Large intestine (tissue), 3 donors: ENCODE measurements around the gene GGNBP2. TPM values are rescaled to one million over a fixed set of nuclear protein-coding genes. Genes with fewer than 3 reads are reported as not detected.
A peak's percentile ranks its signal among the peaks of the same experiment; 100 is the strongest.
"Not testable (repeated sequence)": the region's sequence is repeated elsewhere in the genome, so short reads cannot be mapped to it uniquely, and the experiment has no call there.

Experiments used
- DNase-seq, 2 donors: peaks; one replicate each; pipeline versions ENCODE4 v3.0.0 to v3.0.0-alpha.2; 2013
- H3K27ac ChIP-seq: one replicate; pipeline ENCODE4 v1.5.1; 2013; ENCODE audit warnings: low read length
- H3K27me3 ChIP-seq: 2 replicates; pipeline ENCODE4 v1.6.1; 2013; ENCODE audit warnings: low read length; ENCODE audit not compliant: control insufficient read depth, insufficient read depth
- H3K36me3 ChIP-seq: 2 replicates; pipeline ENCODE4 v1.6.1; 2013; ENCODE audit warnings: low read length; ENCODE audit not compliant: control insufficient read depth, insufficient read depth
- H3K4me1 ChIP-seq: one replicate; pipeline ENCODE4 v1.6.1; 2013; ENCODE audit warnings: low read length; ENCODE audit not compliant: control insufficient read depth, insufficient read depth
- H3K4me3 ChIP-seq: one replicate; pipeline ENCODE4 v1.5.1; 2013; ENCODE audit warnings: low read length
- H3K9me3 ChIP-seq: one replicate; pipeline ENCODE4 v1.6.1; 2013; ENCODE audit warnings: mild to moderate bottlenecking, low read depth, low read length, moderate library complexity; ENCODE audit not compliant: control insufficient read depth
- WGBS: methylation state at CpG from one replicate; pipeline ENCODE4 v1.1.5; 2013; ENCODE audit warnings: low lambda C conversion rate; ENCODE audit not compliant: insufficient coverage; 5-methylcytosine and 5-hydroxymethylcytosine counted together
- polyA plus RNA-seq: library from polyadenylated mRNA; unstranded; fragments of 120-200 nt; gene quantifications from one replicate; pipeline ENCODE4 v1.2.1, GENCODE V29; 2013

Gene GGNBP2
- polyA plus RNA-seq, 1 donor: 115 TPM

DNA sequence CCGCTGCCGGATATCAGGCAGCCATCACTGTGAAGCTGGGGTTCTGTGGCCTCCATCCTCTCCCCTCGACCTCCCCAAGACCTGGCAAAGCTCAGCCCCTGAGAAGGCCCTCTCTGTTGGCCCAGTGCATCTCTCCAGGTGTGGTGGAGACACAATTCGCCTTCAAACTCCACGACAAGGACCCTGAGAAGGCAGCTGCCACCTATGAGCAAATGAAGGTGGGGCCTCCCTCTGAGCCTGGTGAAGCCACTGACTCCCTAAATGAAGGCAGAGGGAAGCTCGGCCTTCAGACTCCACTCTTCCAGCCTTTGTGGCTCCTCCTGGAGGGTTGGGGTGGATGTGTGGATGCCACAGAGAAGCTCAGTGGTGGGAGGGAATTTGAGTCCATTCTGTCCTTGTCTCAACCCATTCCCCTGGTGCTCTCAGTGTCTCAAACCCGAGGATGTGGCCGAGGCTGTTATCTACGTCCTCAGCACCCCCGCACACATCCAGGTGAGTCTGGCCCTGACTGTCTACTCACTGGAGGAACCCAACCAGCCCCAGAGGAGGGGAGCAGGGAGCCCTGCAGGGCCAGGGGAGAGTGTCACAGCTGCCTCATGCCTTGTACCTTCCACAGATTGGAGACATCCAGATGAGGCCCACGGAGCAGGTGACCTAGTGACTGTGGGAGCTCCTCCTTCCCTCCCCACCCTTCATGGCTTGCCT lies 55.0 kb downstream of the GGNBP2 start:
- H3K27ac ChIP-seq: peak overlapping the region; percentile 84
- H3K4me1 ChIP-seq: peaks cover 68% of the 10 kb centered on the region
- H3K27me3 ChIP-seq: no peaks in the 10 kb centered on the region
- DNase-seq: peak in 1 of 2 donors; percentile 41
- peaks cover 48% of the 10 kb centered on the region for H3K36me3 ChIP-seq
- WGBS: no CpG with 5 or more reads among the region's 11 CpGs
- H3K9me3 ChIP-seq: no peaks in the 10 kb centered on the region
- no peak overlapping the region for H3K4me3 ChIP-seq

DNA sequence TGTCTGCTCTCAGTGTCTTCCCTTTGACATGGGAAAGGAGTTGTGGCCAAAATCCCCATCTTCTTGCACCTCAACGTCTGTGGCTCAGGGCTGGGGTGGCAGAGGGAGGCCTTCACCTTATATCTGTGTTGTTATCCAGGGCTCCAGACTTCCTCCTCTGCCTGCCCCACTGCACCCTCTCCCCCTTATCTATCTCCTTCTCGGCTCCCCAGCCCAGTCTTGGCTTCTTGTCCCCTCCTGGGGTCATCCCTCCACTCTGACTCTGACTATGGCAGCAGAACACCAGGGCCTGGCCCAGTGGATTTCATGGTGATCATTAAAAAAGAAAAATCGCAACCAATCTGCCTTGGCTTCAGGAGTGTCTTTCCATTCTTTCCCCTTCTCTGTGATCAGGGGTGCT lies 55.7 kb downstream of the GGNBP2 start:
- H3K4me3 ChIP-seq: no peak overlapping the region
- WGBS: no CpG with 5 or more reads among the region's 3 CpGs
- H3K9me3 ChIP-seq: no peaks in the 10 kb centered on the region
- peaks cover 43% of the 10 kb centered on the region for H3K36me3 ChIP-seq
- DNase-seq: no peak
- H3K4me1 ChIP-seq: peaks cover 61% of the 10 kb centered on the region
- H3K27me3 ChIP-seq: no peaks in the 10 kb centered on the region
- peak overlapping the region; percentile 84 for H3K27ac ChIP-seq

DNA sequence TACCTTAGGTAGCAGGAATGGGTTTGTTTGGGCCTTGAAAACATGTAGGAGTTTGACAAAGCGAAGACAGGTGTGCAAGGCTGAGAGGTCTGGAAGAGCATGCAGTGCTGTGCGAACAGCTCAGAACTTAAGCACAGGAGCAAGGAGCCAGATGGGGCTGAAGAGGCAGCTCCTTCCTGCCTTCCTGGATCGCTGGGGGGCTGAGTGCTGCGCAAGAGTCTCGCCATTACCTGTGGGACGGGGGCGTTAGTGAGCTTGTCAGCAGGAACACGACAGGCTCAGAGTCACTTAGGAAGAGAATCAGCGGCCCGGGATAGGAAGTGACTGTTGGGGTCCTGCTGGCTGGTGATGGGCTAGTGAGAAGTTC lies 56.2 kb downstream of the GGNBP2 start:
- H3K4me3 ChIP-seq: peak overlapping the region; percentile 70
- DNase-seq: peak in 1 of 2 donors; percentile 33
- H3K36me3 ChIP-seq: peaks cover 38% of the 10 kb centered on the region
- no peaks in the 10 kb centered on the region for H3K27me3 ChIP-seq
- WGBS: no CpG with 5 or more reads among the region's 10 CpGs
- peaks cover 56% of the 10 kb centered on the region for H3K4me1 ChIP-seq
- peak overlapping the region; percentile 84 for H3K27ac ChIP-seq
- H3K9me3 ChIP-seq: no peaks in the 10 kb centered on the region

DNA sequence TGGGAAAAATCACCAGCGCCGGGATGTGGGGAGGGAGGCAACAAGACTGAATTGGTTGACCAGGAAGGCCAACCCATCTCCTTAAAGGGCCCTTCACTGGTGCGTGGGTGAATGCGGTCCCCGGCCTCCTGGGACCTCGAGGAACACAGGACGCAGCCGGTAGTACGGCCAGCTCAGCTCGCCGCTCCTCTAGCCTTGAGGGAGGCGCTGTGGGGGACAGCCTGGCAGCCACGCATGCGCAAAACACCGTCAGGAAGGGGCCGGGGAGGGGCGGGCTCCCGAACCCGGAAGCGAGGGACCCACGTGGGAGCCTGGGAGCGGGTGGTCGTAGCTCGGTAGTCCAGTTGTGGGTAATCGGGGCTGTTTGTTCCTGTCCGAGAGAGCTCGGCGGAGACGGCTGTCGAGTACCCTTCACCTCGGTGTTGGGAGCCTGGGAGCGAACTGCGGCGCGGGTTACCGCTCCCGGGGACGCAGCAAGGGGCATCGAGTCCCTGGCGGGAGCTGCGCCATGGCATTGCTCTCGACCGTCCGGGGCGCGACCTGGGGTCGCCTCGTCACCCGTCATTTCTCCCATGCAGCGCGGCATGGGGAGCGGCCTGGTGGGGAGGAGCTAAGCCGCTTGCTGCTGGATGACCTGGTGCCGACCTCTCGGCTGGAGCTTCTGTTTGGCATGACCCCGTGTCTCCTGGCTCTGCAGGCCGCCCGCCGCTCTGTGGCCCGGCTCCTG lies 56.7 kb downstream of the GGNBP2 start, which contains the start of gene MRM1:
Gene MRM1, plus strand, starts transcription at position 281 of the 727 bp plus-strand sequence. Its CDS starts 228 bp downstream, at position 509.
- H3K4me3 ChIP-seq: peak within 1 kb of the TSS; percentile 70
- peaks cover 52% of the 10 kb centered on the region for H3K4me1 ChIP-seq
- no peaks in the 10 kb centered on the region for H3K27me3 ChIP-seq

GRCh38 chr17:36602030-36602748 lies 57.5 kb downstream of the GGNBP2 start:
- no peaks in the 10 kb centered on the region for H3K9me3 ChIP-seq
- H3K4me1 ChIP-seq: peaks cover 44% of the 10 kb centered on the region
- DNase-seq: peak in 1 of 2 donors; percentile 60
- H3K4me3 ChIP-seq: peak overlapping the region; percentile 70
- no peaks in the 10 kb centered on the region for H3K27me3 ChIP-seq
- peak overlapping the region; percentile 84 for H3K27ac ChIP-seq
- H3K36me3 ChIP-seq: peaks cover 28% of the 10 kb centered on the region
- no CpG with 5 or more reads among the region's 38 CpGs for WGBS

More for the DNA sequence above, 56.7 kb downstream of the GGNBP2 start, which contains the start of gene MRM1:
- peak within 1 kb of the TSS; percentile 84 for H3K27ac ChIP-seq
- peaks cover 34% of the 10 kb centered on the region for H3K36me3 ChIP-seq
- no peaks in the 10 kb centered on the region for H3K9me3 ChIP-seq
- no CpG with 5 or more reads among the region's 60 CpGs for whole genome bisulfite sequencing
- DNase-seq: peak; percentile 90 to 92

GRCh38 chr17:36602924-36603384 lies 58.2 kb downstream of the GGNBP2 start:
- Histone ChIP-seq H3K36me3 (peaks cover 22% of the 10 kb centered on the region), H3K4me1 (peaks cover 38% of the 10 kb centered on the region), H3K9me3 (no peaks in the 10 kb centered on the region), H3K27me3 (no peaks in the 10 kb centered on the region), H3K4me3 (peak overlapping the region; percentile 70), H3K27ac (no peak overlapping the region)
- 0% methylated on average over 1 of the region's 5 CpGs for WGBS
- DNase-seq: peak; percentile 49 to 65

GRCh38 chr17:36605028-36605427 lies 60.3 kb downstream of the GGNBP2 start:
- not testable (repeated sequence) for H3K4me3 ChIP-seq, H3K27ac ChIP-seq, H3K27me3 ChIP-seq, DNase-seq, H3K36me3 ChIP-seq, H3K9me3 ChIP-seq
- WGBS: 90% methylated on average over 2 of the region's 5 CpGs
- peaks cover 17% of the 10 kb centered on the region for H3K4me1 ChIP-seq

DNA sequence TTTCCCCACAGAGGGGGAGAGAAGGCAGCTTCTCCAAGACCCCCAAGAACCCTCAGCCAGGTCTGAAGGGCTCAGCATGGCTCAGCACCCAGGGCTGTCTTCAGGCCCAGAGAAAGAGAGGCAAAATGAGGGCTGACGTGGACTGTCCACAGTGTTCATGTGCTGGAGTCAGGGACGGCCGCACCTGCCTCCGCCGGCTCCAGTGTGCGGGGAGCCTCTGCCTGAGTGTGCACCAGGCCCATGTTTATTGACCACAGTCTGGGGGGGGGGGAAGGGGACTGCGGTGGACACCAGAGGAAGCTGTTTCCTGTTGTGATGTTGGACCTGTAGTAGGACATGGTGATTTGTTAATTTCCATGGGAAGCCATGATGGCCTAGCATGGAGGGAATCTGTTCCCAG lies 63.6 kb downstream of the GGNBP2 start:
- DNase-seq: no peak
- no CpG with 5 or more reads among the region's 7 CpGs for WGBS
- no peaks in the 10 kb centered on the region for H3K4me1 ChIP-seq

DNA sequence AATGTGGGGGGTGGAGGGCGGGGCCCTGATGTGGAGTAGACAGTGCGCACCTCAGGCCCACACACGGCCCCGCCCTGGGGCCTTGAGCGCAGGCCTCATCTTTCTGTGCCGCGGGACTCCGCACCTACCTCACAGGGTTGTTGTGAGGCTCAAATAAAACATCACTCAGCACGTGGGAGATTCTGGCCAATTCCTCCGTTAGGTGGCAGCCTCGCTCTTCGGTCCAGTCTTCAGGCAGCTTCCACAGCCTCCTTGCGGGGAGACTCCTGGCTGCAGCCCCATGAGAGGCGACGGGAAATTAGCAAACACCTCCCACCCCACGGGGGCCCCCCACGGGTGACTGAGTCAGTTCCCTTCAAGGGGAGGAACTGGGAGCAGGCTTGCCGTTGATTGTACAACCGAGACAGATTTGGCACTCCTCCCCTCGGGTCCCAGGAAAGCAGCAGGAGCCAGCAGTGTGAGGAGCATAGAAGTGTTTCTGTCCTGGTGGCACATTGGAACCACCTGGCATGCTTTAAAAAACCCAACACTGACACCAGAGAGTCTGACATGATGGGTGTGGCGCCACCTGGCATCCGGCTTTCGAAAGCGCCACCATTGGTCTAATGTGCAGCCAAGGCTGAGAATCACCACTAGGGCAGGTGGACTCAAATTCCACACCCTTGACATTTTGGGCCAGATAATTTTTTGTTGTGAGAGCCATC lies 64.2 kb downstream of the GGNBP2 start:
- Histone ChIP-seq H3K27ac (no peak overlapping the region), H3K9me3 (no peaks in the 10 kb centered on the region), H3K36me3 (no peaks in the 10 kb centered on the region), H3K4me1 (no peaks in the 10 kb centered on the region), H3K4me3 (no peak overlapping the region), H3K27me3 (peaks cover 7% of the 10 kb centered on the region)
- WGBS: no CpG with 5 or more reads among the region's 24 CpGs
- peak; percentile 39 to 66 for DNase-seq

More for the DNA sequence above, 63.6 kb downstream of the GGNBP2 start:
- H3K27ac ChIP-seq: no peak overlapping the region
- H3K4me3 ChIP-seq: no peak overlapping the region
- no peaks in the 10 kb centered on the region for H3K9me3 ChIP-seq
- H3K36me3 ChIP-seq: no peaks in the 10 kb centered on the region
- H3K27me3 ChIP-seq: peaks cover 2% of the 10 kb centered on the region

DNA sequence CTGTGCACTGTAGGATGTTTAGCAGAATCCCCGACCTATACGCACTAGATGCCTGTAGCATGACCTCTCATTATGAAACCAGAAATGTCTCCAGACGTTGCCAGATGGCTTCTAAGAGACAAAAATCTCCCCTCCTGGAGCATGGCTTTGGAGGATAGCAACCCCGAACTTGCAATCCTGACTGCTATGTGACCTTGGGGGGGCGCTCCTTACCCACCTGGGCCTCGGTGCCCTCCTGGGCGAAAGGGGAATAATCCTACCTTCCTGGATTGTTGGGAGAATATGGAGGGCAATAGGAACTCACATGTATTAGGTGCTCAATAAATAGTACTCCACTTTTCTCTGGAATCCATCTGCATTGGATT lies 64.8 kb downstream of the GGNBP2 start:
- H3K27ac ChIP-seq: no peak overlapping the region
- WGBS: no CpG with 5 or more reads among the region's 7 CpGs
- H3K4me1 ChIP-seq: no peaks in the 10 kb centered on the region
- no peaks in the 10 kb centered on the region for H3K9me3 ChIP-seq
- H3K4me3 ChIP-seq: no peak overlapping the region
- DNase-seq: no peak
- peaks cover 11% of the 10 kb centered on the region for H3K27me3 ChIP-seq
- H3K36me3 ChIP-seq: no peaks in the 10 kb centered on the region
